ENCODE results near the gene LTF. TPM values are rescaled to one million over a fixed set of nuclear protein-coding genes. Genes with fewer than 3 reads are reported as not detected.

Gene LTF
- total RNA-seq, 4 donors from 2014 or later, result 0.14 to 3.3 TPM; not detected in 2

DNA sequence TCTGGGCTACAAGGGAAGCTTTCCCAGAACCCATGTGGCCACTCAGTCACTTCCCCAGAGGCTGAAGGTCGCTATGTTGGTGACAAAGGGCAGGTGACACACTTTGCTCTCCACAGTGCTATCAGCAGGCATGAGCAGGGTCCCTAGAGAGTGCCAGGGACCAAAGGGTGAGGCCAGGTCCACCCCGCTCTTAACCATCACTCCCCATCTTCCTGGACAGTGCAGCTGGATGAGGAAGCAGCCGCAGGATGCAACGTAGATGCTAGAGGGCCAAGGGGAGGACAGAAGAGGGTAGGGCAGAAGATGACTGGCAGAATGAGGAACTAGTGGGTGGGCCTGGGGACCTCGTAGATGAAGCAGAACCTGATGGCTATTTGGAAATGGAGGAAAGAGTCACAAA is 13.6 kb upstream of the LTF start:
- H3K4me3 ChIP-seq, result no peak overlapping the region
- WGBS, 2 donors (ENCODE audit: low coverage in 1 of 2), result 77 to 90% methylated on average over 2 to 5 of the region's 5 CpGs
- intact Hi-C loops (cut with DNase I; ENCODE audit: low total_unique reads) (no loop called here), in situ Hi-C loops (cut with MboI; ENCODE audit: low pct_ligation_motif_present in 1 of 4, low pct_unique_long_range_greater_than_20kb in 1 of 4, low sequenced_read_pairs in 3 of 4) (no loop called here)
- no peak for TF ChIP-seq EP300 (IDR thresholded peaks at IDR 0.05; ENCODE audit: low read depth)
- no peak for TF ChIP-seq POLR2AphosphoS5 (IDR thresholded peaks at IDR 0.05)
- TF ChIP-seq, protein P1, sequence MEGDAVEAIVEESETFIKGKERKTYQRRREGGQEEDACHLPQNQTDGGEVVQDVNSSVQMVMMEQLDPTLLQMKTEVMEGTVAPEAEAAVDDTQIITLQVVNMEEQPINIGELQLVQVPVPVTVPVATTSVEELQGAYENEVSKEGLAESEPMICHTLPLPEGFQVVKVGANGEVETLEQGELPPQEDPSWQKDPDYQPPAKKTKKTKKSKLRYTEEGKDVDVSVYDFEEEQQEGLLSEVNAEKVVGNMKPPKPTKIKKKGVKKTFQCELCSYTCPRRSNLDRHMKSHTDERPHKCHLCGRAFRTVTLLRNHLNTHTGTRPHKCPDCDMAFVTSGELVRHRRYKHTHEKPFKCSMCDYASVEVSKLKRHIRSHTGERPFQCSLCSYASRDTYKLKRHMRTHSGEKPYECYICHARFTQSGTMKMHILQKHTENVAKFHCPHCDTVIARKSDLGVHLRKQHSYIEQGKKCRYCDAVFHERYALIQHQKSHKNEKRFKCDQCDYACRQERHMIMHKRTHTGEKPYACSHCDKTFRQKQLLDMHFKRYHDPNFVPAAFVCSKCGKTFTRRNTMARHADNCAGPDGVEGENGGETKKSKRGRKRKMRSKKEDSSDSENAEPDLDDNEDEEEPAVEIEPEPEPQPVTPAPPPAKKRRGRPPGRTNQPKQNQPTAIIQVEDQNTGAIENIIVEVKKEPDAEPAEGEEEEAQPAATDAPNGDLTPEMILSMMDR (IDR thresholded peaks at IDR 0.05), result no peak
- TF ChIP-seq POLR2A (IDR thresholded peaks at IDR 0.05), result no peak
- DNase-seq, result no peak
- no peaks in the 10 kb centered on the region for H3K36me3 ChIP-seq
- H3K4me1 ChIP-seq, result no peaks in the 10 kb centered on the region
- no peak overlapping the region for H3K27ac ChIP-seq
- no peaks in the 10 kb centered on the region for H3K9me3 ChIP-seq
- H3K27me3 ChIP-seq, result no peaks in the 10 kb centered on the region

DNA sequence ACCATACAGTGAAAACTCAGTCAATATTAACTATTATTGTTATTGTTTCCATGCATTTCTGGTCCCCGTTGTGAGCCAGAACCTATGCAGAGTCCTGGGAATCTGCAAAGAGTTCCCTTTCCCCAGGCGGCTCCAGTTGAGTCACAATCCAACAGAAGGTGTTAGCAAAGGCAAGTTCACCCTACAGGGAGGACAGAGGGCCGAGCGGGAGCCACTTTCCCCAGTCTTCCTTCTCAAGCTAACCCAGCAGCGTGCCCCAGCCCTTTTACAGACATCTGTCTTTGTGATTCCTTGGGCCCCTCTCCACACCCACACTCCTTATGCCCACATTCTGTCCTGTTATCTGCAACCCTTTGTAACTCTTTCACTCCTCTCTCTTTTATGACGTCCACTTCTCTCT is 13.1 kb upstream of the LTF start:
- Histone ChIP-seq H3K4me3 (no peak overlapping the region), H3K4me1 (no peaks in the 10 kb centered on the region), H3K36me3 (no peaks in the 10 kb centered on the region), H3K27ac (no peak overlapping the region), H3K27me3 (no peaks in the 10 kb centered on the region), H3K9me3 (no peaks in the 10 kb centered on the region)
- in situ Hi-C loops (cut with MboI; ENCODE audit: low pct_ligation_motif_present in 1 of 4, low pct_unique_long_range_greater_than_20kb in 1 of 4, low sequenced_read_pairs in 3 of 4), result no loop called here
- WGBS, 2 donors (ENCODE audit: low coverage in 1 of 2), result 73 to 86% methylated on average over 3 to 6 of the region's 6 CpGs
- no peak for DNase-seq
- intact Hi-C loops (cut with DNase I; ENCODE audit: low total_unique reads), result no loop called here
- TF ChIP-seq POLR2AphosphoS5 (IDR thresholded peaks at IDR 0.05) (no peak), POLR2A (IDR thresholded peaks at IDR 0.05) (no peak), EP300 (IDR thresholded peaks at IDR 0.05; ENCODE audit: low read depth) (no peak)
- TF ChIP-seq, protein P1 (IDR thresholded peaks at IDR 0.05), result no peak

GRCh38 chr3:46477145-46477544 is 12.4 kb upstream of the LTF start:
- Histone ChIP-seq H3K4me3 (no peak overlapping the region), H3K9me3 (no peaks in the 10 kb centered on the region), H3K27ac (no peak overlapping the region), H3K4me1 (no peaks in the 10 kb centered on the region), H3K36me3 (no peaks in the 10 kb centered on the region), H3K27me3 (no peaks in the 10 kb centered on the region)
- in situ Hi-C loops (cut with MboI; ENCODE audit: low pct_ligation_motif_present in 1 of 4, low pct_unique_long_range_greater_than_20kb in 1 of 4, low sequenced_read_pairs in 3 of 4), result no loop called here
- intact Hi-C loops (cut with DNase I; ENCODE audit: low total_unique reads), result no loop called here
- 64 to 77% methylated on average over 2 to 4 of the region's 4 CpGs for WGBS, 2 donors (ENCODE audit: low coverage in 1 of 2)
- TF ChIP-seq POLR2A (IDR thresholded peaks at IDR 0.05), result no peak
- no peak for DNase-seq

GRCh38 chr3:46472736-46473135 is 8.0 kb upstream of the LTF start:
- H3K27ac ChIP-seq, result no peak overlapping the region
- H3K36me3 ChIP-seq, result no peaks in the 10 kb centered on the region
- 100% methylated on average over 2 of the region's 2 CpGs; no CpG with 5 or more reads in 1 of the 2 donors for WGBS, 2 donors (ENCODE audit: low coverage in 1 of 2)
- no peaks in the 10 kb centered on the region for H3K9me3 ChIP-seq
- in situ Hi-C loops (cut with MboI; ENCODE audit: low pct_ligation_motif_present in 1 of 4, low pct_unique_long_range_greater_than_20kb in 1 of 4, low sequenced_read_pairs in 3 of 4) (no loop called here), intact Hi-C loops (cut with DNase I; ENCODE audit: low total_unique reads) (no loop called here)
- H3K27me3 ChIP-seq, result no peaks in the 10 kb centered on the region
- DNase-seq, result no peak
- TF ChIP-seq EP300 (IDR thresholded peaks at IDR 0.05; ENCODE audit: low read depth) (no peak), POLR2AphosphoS5 (IDR thresholded peaks at IDR 0.05) (no peak), POLR2A (IDR thresholded peaks at IDR 0.05) (no peak)
- TF ChIP-seq, protein P1 (IDR thresholded peaks at IDR 0.05), result no peak
- H3K4me1 ChIP-seq, result no peaks in the 10 kb centered on the region
- no peak overlapping the region for H3K4me3 ChIP-seq

DNA sequence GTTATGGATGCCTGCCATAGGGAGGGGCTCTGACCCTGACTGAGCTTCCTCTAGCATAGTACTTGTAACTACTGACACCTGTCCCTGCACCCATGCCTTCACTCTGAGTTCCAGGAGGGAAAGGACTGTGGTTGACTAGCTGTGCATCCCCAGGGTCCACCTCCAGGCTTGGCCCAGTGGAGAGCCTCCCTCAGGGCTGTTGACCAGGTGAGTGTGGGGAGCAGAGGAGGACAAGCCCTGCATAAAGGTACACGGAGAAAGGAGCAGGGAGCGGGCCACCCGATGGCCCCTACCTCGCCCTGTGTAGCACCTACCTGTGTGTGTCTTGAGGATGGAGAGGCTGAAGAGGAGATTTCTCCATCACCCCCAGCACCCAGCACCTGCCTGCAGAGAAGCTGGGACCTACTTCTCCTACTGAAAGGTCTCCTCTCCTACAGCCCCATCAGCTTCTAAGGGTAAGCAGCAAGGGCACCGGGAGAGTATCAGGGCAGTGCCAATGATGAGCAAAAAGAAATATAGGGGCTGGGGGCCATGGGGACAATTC is 6.7 kb upstream of the LTF start:
- Histone ChIP-seq H3K36me3 (no peaks in the 10 kb centered on the region), H3K27me3 (no peaks in the 10 kb centered on the region), H3K27ac (no peak overlapping the region), H3K4me1 (no peaks in the 10 kb centered on the region), H3K9me3 (no peaks in the 10 kb centered on the region), H3K4me3 (no peak overlapping the region)
- DNase-seq, result no peak
- in situ Hi-C loops (cut with MboI; ENCODE audit: low pct_ligation_motif_present in 1 of 4, low pct_unique_long_range_greater_than_20kb in 1 of 4, low sequenced_read_pairs in 3 of 4) (no loop called here), intact Hi-C loops (cut with DNase I; ENCODE audit: low total_unique reads) (no loop called here)
- TF ChIP-seq POLR2AphosphoS5 (IDR thresholded peaks at IDR 0.05) (no peak), POLR2A (IDR thresholded peaks at IDR 0.05) (no peak), EP300 (IDR thresholded peaks at IDR 0.05; ENCODE audit: low read depth) (no peak)
- TF ChIP-seq, protein P1 (IDR thresholded peaks at IDR 0.05), result no peak
- WGBS, 2 donors (ENCODE audit: low coverage in 1 of 2), result 89 to 94% methylated on average over 3 to 5 of the region's 5 CpGs
